ENCODE measurements around the gene OCA2.

DNA sequence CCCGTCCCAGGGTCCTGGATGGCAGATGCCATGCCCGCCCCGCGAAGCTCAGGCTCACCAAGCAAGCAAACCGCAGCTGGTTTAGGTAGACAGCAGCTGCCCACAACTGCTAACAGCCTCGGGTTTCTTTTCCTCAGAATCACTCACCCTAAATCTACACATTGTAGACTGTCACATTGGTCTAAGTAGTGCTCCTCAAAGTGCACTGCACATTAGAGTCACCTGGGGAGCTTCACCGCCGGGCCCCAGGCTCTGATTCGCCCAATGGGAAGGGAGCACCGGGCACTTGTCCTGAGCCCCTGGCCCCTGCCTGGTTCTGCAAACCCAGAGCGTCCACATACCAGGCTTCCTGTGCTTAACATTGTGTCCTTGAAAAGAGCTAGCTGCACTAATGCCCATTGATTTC, 752 bp downstream of the OCA2 start:
- TF ChIP-seq, protein P1, sequence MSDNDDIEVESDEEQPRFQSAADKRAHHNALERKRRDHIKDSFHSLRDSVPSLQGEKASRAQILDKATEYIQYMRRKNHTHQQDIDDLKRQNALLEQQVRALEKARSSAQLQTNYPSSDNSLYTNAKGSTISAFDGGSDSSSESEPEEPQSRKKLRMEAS (IDR thresholded peaks at IDR 0.05) = no peak
- TF ChIP-seq TEAD4 (IDR thresholded peaks at IDR 0.05) = no peak
- TF ChIP-seq YY1 (IDR thresholded peaks at IDR 0.05; ENCODE audit: low read depth) = no peak
- no peak for TF ChIP-seq RAD21 (IDR thresholded peaks at IDR 0.05; ENCODE audit: low read depth)
- TF ChIP-seq, protein P2, sequence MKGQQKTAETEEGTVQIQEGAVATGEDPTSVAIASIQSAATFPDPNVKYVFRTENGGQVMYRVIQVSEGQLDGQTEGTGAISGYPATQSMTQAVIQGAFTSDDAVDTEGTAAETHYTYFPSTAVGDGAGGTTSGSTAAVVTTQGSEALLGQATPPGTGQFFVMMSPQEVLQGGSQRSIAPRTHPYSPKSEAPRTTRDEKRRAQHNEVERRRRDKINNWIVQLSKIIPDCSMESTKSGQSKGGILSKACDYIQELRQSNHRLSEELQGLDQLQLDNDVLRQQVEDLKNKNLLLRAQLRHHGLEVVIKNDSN (IDR thresholded peaks at IDR 0.05) = no peak
